HG03135 (cell line): ENCODE data around the gene PC.
"Not testable (repeated sequence)": the region's sequence is repeated elsewhere in the genome, so short reads cannot be mapped to it uniquely, and the experiment has no call there.

Experiments used
- ATAC-seq: cut with Tn5 transposase; IDR thresholded peaks from one replicate; pipeline ENCODE4 v1.9.1; 2021; ENCODE audit warnings: mild to moderate bottlenecking, moderate library complexity; ENCODE audit not compliant: unreplicated experiment

PC gene

DNA sequence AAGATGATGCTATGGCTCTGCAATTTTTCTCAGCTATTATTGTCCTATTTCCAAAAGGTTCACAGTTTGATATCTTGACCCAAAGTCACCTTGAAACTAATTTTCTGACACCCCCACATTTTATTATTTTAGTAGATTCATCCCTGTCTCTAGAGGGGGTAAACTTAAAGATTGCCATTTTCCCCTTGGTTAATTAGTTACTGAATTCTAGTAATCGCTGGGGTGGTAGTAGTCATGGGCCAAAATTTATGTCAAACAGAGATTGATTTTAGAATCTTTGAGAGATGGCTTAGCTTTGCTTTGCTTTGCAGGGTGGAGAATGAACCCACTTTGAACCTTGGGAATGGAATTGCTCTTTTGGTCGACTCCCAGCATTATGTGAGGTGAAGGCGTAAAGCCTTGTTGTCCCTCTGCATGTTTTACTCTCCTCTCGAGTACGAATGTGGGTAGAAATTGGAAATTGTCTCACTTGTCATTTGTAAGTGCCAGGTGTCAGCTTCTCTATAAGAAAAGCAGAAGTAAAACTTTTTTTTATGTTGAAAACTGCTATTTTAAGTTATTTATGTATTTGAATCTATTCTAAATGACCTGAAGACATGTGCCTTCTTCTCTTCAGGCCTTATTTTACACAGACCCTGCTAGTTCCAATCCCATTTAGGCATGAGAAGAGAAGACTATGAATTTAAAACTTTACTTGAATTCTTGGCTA, 157.3 kb downstream of the PC start:
- ATAC-seq = peak; percentile 78

- ATAC-seq = not testable (repeated sequence)
These were observed 158.4 kb downstream of the PC start for GRCh38 chr11:66799815-66800214.
